ENCODE data around the gene TLCD3A.
"Not testable (repeated sequence)": the region's sequence is repeated elsewhere in the genome, so short reads cannot be mapped to it uniquely, and the experiment has no call there.

Gene TLCD3A

GRCh38 chr17:785901-786300, 53.5 kb downstream of the TLCD3A start:
- H3K4me3 ChIP-seq (ENCODE audit: insufficient read depth, low read depth, low read length); H3K36me3 ChIP-seq (ENCODE audit: control insufficient read depth, insufficient read depth, low read length); H3K27ac ChIP-seq (ENCODE audit: insufficient read depth, low read depth, low read length, poor library complexity, severe bottlenecking); H3K9me3 ChIP-seq (ENCODE audit: control insufficient read depth, low read length); H3K4me1 ChIP-seq (ENCODE audit: control insufficient read depth, insufficient read depth, low read length); H3K27me3 ChIP-seq (ENCODE audit: control insufficient read depth, insufficient read depth, low read length, poor library complexity, severe bottlenecking): not testable (repeated sequence)
- 86 to 91% methylated on average over 7 of the region's 7 CpGs for whole genome bisulfite sequencing, 2 experiments

- H3K27me3 ChIP-seq (ENCODE audit: control insufficient read depth, insufficient read depth, low read length, poor library complexity, severe bottlenecking) = no peaks in the 10 kb centered on the region
- H3K27ac ChIP-seq (ENCODE audit: insufficient read depth, low read depth, low read length, poor library complexity, severe bottlenecking) = no peak overlapping the region
- WGBS, 2 experiments = 93% methylated on average over 12 of the region's 12 CpGs
Observed at GRCh38 chr17:787641-788221, 55.3 kb downstream of the TLCD3A start.

GRCh38 chr17:788551-788950, 56.2 kb downstream of the TLCD3A start:
- Histone ChIP-seq H3K36me3 (ENCODE audit: control insufficient read depth, insufficient read depth, low read length) (peaks cover 14% of the 10 kb centered on the region), H3K27ac (ENCODE audit: insufficient read depth, low read depth, low read length, poor library complexity, severe bottlenecking) (no peak overlapping the region), H3K4me1 (ENCODE audit: control insufficient read depth, insufficient read depth, low read length) (no peaks in the 10 kb centered on the region), H3K9me3 (ENCODE audit: control insufficient read depth, low read length) (no peaks in the 10 kb centered on the region), H3K27me3 (ENCODE audit: control insufficient read depth, insufficient read depth, low read length, poor library complexity, severe bottlenecking) (no peaks in the 10 kb centered on the region), H3K4me3 (ENCODE audit: insufficient read depth, low read depth, low read length) (no peak overlapping the region)
- WGBS, 2 experiments = 92 to 94% methylated on average over 4 of the region's 4 CpGs

More at GRCh38 chr17:787641-788221, 55.3 kb downstream of the TLCD3A start:
- no peak overlapping the region for H3K4me3 ChIP-seq (ENCODE audit: insufficient read depth, low read depth, low read length)
- H3K36me3 ChIP-seq (ENCODE audit: control insufficient read depth, insufficient read depth, low read length) = peaks cover 14% of the 10 kb centered on the region
- H3K9me3 ChIP-seq (ENCODE audit: control insufficient read depth, low read length) = no peaks in the 10 kb centered on the region
- H3K4me1 ChIP-seq (ENCODE audit: control insufficient read depth, insufficient read depth, low read length) = no peaks in the 10 kb centered on the region

GRCh38 chr17:789160-789840, 56.9 kb downstream of the TLCD3A start:
- no peaks in the 10 kb centered on the region for H3K4me1 ChIP-seq (ENCODE audit: control insufficient read depth, insufficient read depth, low read length)
- peaks cover 14% of the 10 kb centered on the region for H3K36me3 ChIP-seq (ENCODE audit: control insufficient read depth, insufficient read depth, low read length)
- WGBS, 2 experiments = 94 to 97% methylated on average over 14 of the region's 14 CpGs
- H3K4me3 ChIP-seq (ENCODE audit: insufficient read depth, low read depth, low read length) = no peak overlapping the region
- no peaks in the 10 kb centered on the region for H3K9me3 ChIP-seq (ENCODE audit: control insufficient read depth, low read length)
- H3K27me3 ChIP-seq (ENCODE audit: control insufficient read depth, insufficient read depth, low read length, poor library complexity, severe bottlenecking) = no peaks in the 10 kb centered on the region
- H3K27ac ChIP-seq (ENCODE audit: insufficient read depth, low read depth, low read length, poor library complexity, severe bottlenecking) = no peak overlapping the region

- not testable (repeated sequence) for H3K27ac ChIP-seq (ENCODE audit: insufficient read depth, low read depth, low read length, poor library complexity, severe bottlenecking); H3K4me3 ChIP-seq (ENCODE audit: insufficient read depth, low read depth, low read length); H3K27me3 ChIP-seq (ENCODE audit: control insufficient read depth, insufficient read depth, low read length, poor library complexity, severe bottlenecking); H3K4me1 ChIP-seq (ENCODE audit: control insufficient read depth, insufficient read depth, low read length); H3K9me3 ChIP-seq (ENCODE audit: control insufficient read depth, low read length)
- H3K36me3 ChIP-seq (ENCODE audit: control insufficient read depth, insufficient read depth, low read length) = peaks cover 14% of the 10 kb centered on the region
- WGBS, 2 experiments = 87 to 89% methylated on average over 29 to 36 of the region's 38 CpGs
Observed at GRCh38 chr17:789931-790873, 57.8 kb downstream of the TLCD3A start.

GRCh38 chr17:790874-791247, 58.5 kb downstream of the TLCD3A start:
- H3K4me1 ChIP-seq (ENCODE audit: control insufficient read depth, insufficient read depth, low read length); H3K27me3 ChIP-seq (ENCODE audit: control insufficient read depth, insufficient read depth, low read length, poor library complexity, severe bottlenecking); H3K27ac ChIP-seq (ENCODE audit: insufficient read depth, low read depth, low read length, poor library complexity, severe bottlenecking); H3K4me3 ChIP-seq (ENCODE audit: insufficient read depth, low read depth, low read length); H3K9me3 ChIP-seq (ENCODE audit: control insufficient read depth, low read length): not testable (repeated sequence)
- peaks cover 14% of the 10 kb centered on the region for H3K36me3 ChIP-seq (ENCODE audit: control insufficient read depth, insufficient read depth, low read length)
- 95 to 96% methylated on average over 8 to 10 of the region's 12 CpGs for WGBS, 2 experiments

- Histone ChIP-seq H3K9me3 (ENCODE audit: control insufficient read depth, low read length) (no peaks in the 10 kb centered on the region), H3K27ac (ENCODE audit: insufficient read depth, low read depth, low read length, poor library complexity, severe bottlenecking) (no peak overlapping the region), H3K4me3 (ENCODE audit: insufficient read depth, low read depth, low read length) (no peak overlapping the region), H3K4me1 (ENCODE audit: control insufficient read depth, insufficient read depth, low read length) (peaks cover 6% of the 10 kb centered on the region), H3K27me3 (ENCODE audit: control insufficient read depth, insufficient read depth, low read length, poor library complexity, severe bottlenecking) (no peaks in the 10 kb centered on the region), H3K36me3 (ENCODE audit: control insufficient read depth, insufficient read depth, low read length) (peaks cover 14% of the 10 kb centered on the region)
- WGBS, 2 experiments = 95 to 96% methylated on average over 19 of the region's 19 CpGs
Observed at GRCh38 chr17:791829-792228, 59.4 kb downstream of the TLCD3A start.

GRCh38 chr17:792277-792676, 59.9 kb downstream of the TLCD3A start:
- Histone ChIP-seq H3K9me3 (ENCODE audit: control insufficient read depth, low read length) (no peaks in the 10 kb centered on the region), H3K27me3 (ENCODE audit: control insufficient read depth, insufficient read depth, low read length, poor library complexity, severe bottlenecking) (no peaks in the 10 kb centered on the region), H3K4me1 (ENCODE audit: control insufficient read depth, insufficient read depth, low read length) (peaks cover 6% of the 10 kb centered on the region), H3K27ac (ENCODE audit: insufficient read depth, low read depth, low read length, poor library complexity, severe bottlenecking) (no peak overlapping the region), H3K36me3 (ENCODE audit: control insufficient read depth, insufficient read depth, low read length) (peaks cover 14% of the 10 kb centered on the region), H3K4me3 (ENCODE audit: insufficient read depth, low read depth, low read length) (no peak overlapping the region)
- 93 to 94% methylated on average over 9 of the region's 9 CpGs for WGBS, 2 experiments

Data from ectodermal cell (in vitro differentiated cells).